Karpas-422 (cell line): Measurements from ENCODE around the gene LRRC2. TPM values are rescaled to one million over a fixed set of nuclear protein-coding genes. Genes with fewer than 3 reads are reported as not detected.

ENCODE experiments used
- DNase-seq: peaks from one replicate; pipeline ENCODE4 v3.0.0-alpha.2; 2015
- H2AFZ ChIP-seq: fragments of 200-600 bp; sonication (generic); 2 replicates; pipeline ENCODE4 v1.6.1; 2014; ENCODE audit warnings: antibody characterized with exemption, low read length, mixed read lengths
- H3K27ac ChIP-seq: fragments of 200-600 bp; sonication (generic); 2 replicates; pipeline ENCODE4 v1.5.1; 2014; ENCODE audit warnings: mild to moderate bottlenecking, low read length, moderate library complexity
- H3K27me3 ChIP-seq: fragments of 200-600 bp; sonication (generic); 2 replicates; pipeline ENCODE4 v1.6.1; 2014; ENCODE audit warnings: low read length, mixed read lengths
- H3K36me3 ChIP-seq: fragments of 200-600 bp; sonication (generic); 2 replicates; pipeline ENCODE4 v1.6.1; 2014; ENCODE audit warnings: low read length, mixed read lengths; ENCODE audit not compliant: insufficient read depth
- H3K4me1 ChIP-seq: fragments of 200-600 bp; sonication (generic); 2 replicates; pipeline ENCODE4 v1.6.1; 2014; ENCODE audit warnings: mild to moderate bottlenecking, low read length, mixed read lengths
- H3K4me2 ChIP-seq: fragments of 200-600 bp; sonication (generic); 2 replicates; pipeline ENCODE4 v1.6.1; 2014; ENCODE audit warnings: low read length, low read depth, mild to moderate bottlenecking; ENCODE audit not compliant: poor library complexity, severe bottlenecking
- H3K4me3 ChIP-seq: fragments of 200-600 bp; sonication (generic); 2 replicates; pipeline ENCODE4 v1.5.1; 2014; ENCODE audit warnings: mild to moderate bottlenecking, antibody characterized with exemption, low read length, mixed read lengths
- H3K79me2 ChIP-seq: fragments of 200-600 bp; sonication (generic); 2 replicates; pipeline ENCODE4 v1.6.1; 2014; ENCODE audit warnings: mild to moderate bottlenecking, low read length, mixed read lengths
- H3K9ac ChIP-seq: fragments of 200-600 bp; sonication (generic); 2 replicates; pipeline ENCODE4 v1.6.0; 2014; ENCODE audit warnings: low read length
- H3K9me2 ChIP-seq: fragments of 200-600 bp; sonication (generic), shearing (Covaris generic); replicated peaks from 2 replicates; pipeline ENCODE4 v1.6.0; 2014; ENCODE audit warnings: mild to moderate bottlenecking, low read length, moderate library complexity; ENCODE audit not compliant: insufficient read depth
- H3K9me3 ChIP-seq: fragments of 300-700, 200-600 bp; sonication (generic); 2 replicates; pipeline ENCODE4 v1.6.1; 2014; ENCODE audit warnings: low read length, mixed read lengths
- H4K20me1 ChIP-seq: fragments of 200-600 bp; sonication (generic); 2 replicates; pipeline ENCODE4 v1.6.1; 2014; ENCODE audit warnings: mild to moderate bottlenecking, antibody characterized with exemption, low read length, low read depth; ENCODE audit not compliant: insufficient read depth
- total RNA-seq: library from RNA; depleted of rRNA; stranded (reverse); fragments of >200 nt; shearing (Covaris generic); gene quantifications from 2 replicates; pipeline ENCODE4 v1.2.3, GENCODE V29; 2014; ENCODE audit warnings: low replicate concordance

The LRRC2 gene
- total RNA-seq, 1 experiment from 2014 or later = not detected

GRCh38 chr3:46477756-46478155 is 88.3 kb downstream of the LRRC2 start:
- DNase-seq = no peak
- H3K4me1 ChIP-seq = no peaks in the 10 kb centered on the region
- H3K4me3 ChIP-seq = no peak overlapping the region
- H4K20me1 ChIP-seq = no peaks in the 10 kb centered on the region; the same call in 1 of the 2 replicates
- H2AFZ ChIP-seq = no peak overlapping the region
- no peaks in the 10 kb centered on the region for H3K9me3 ChIP-seq
- H3K36me3 ChIP-seq = no peaks in the 10 kb centered on the region
- no peak overlapping the region for H3K4me2 ChIP-seq
- peaks cover 3% of the 10 kb centered on the region; the same call in 1 of the 2 replicates for H3K27me3 ChIP-seq
- no peak overlapping the region for H3K27ac ChIP-seq
- H3K9me2 ChIP-seq = no peaks in the 10 kb centered on the region
- H3K79me2 ChIP-seq = no peaks in the 10 kb centered on the region
- no peak overlapping the region for H3K9ac ChIP-seq

- no peaks in the 10 kb centered on the region for H3K36me3 ChIP-seq
- H3K4me1 ChIP-seq = no peaks in the 10 kb centered on the region
- DNase-seq = no peak
- H3K27ac ChIP-seq = no peak overlapping the region
- no peaks in the 10 kb centered on the region for H3K79me2 ChIP-seq
- no peaks in the 10 kb centered on the region for H3K9me2 ChIP-seq
- H3K9ac ChIP-seq = no peak overlapping the region
- no peaks in the 10 kb centered on the region for H3K9me3 ChIP-seq
- H3K4me3 ChIP-seq = no peak overlapping the region
- no peaks in the 10 kb centered on the region; the same call in 1 of the 2 replicates for H4K20me1 ChIP-seq
- H3K27me3 ChIP-seq = peaks cover 3% of the 10 kb centered on the region; the same call in 1 of the 2 replicates
- no peak overlapping the region for H2AFZ ChIP-seq
- no peak overlapping the region for H3K4me2 ChIP-seq
Observed at GRCh38 chr3:46477145-46477544, 89.0 kb downstream of the LRRC2 start.

GRCh38 chr3:46472736-46473135 is 93.4 kb downstream of the LRRC2 start:
- no peak for DNase-seq
- no peak overlapping the region for H3K27ac ChIP-seq
- no peaks in the 10 kb centered on the region for H3K36me3 ChIP-seq
- peaks cover 3% of the 10 kb centered on the region; the same call in 1 of the 2 replicates for H3K27me3 ChIP-seq
- H3K9ac ChIP-seq = no peak overlapping the region
- H2AFZ ChIP-seq = no peak overlapping the region
- H3K9me3 ChIP-seq = no peaks in the 10 kb centered on the region
- H3K4me3 ChIP-seq = no peak overlapping the region
- no peaks in the 10 kb centered on the region; the same call in 1 of the 2 replicates for H4K20me1 ChIP-seq
- no peaks in the 10 kb centered on the region for H3K79me2 ChIP-seq
- no peak overlapping the region for H3K4me2 ChIP-seq
- no peaks in the 10 kb centered on the region for H3K9me2 ChIP-seq
- no peaks in the 10 kb centered on the region for H3K4me1 ChIP-seq

GRCh38 chr3:46471371-46471914 is 94.7 kb downstream of the LRRC2 start:
- no peak for DNase-seq
- H3K4me3 ChIP-seq = no peak overlapping the region
- no peaks in the 10 kb centered on the region for H3K36me3 ChIP-seq
- no peaks in the 10 kb centered on the region for H3K9me2 ChIP-seq
- H3K4me1 ChIP-seq = no peaks in the 10 kb centered on the region
- H3K9me3 ChIP-seq = no peaks in the 10 kb centered on the region
- H3K9ac ChIP-seq = no peak overlapping the region
- peaks cover 3% of the 10 kb centered on the region; the same call in 1 of the 2 replicates for H3K27me3 ChIP-seq
- H3K79me2 ChIP-seq = no peaks in the 10 kb centered on the region
- H3K4me2 ChIP-seq = no peak overlapping the region
- no peak overlapping the region for H3K27ac ChIP-seq
- H2AFZ ChIP-seq = no peak overlapping the region
- no peaks in the 10 kb centered on the region; the same call in 1 of the 2 replicates for H4K20me1 ChIP-seq

GRCh38 chr3:46470831-46471230 is 95.3 kb downstream of the LRRC2 start:
- Histone ChIP-seq H3K79me2 (no peaks in the 10 kb centered on the region), H3K27ac (no peak overlapping the region), H3K9ac (no peak overlapping the region), H2AFZ (no peak overlapping the region), H3K27me3 (peaks cover 3% of the 10 kb centered on the region; the same call in 1 of the 2 replicates), H3K4me3 (no peak overlapping the region), H3K4me1 (no peaks in the 10 kb centered on the region), H3K9me2 (no peaks in the 10 kb centered on the region), H3K4me2 (no peak overlapping the region), H3K36me3 (no peaks in the 10 kb centered on the region), H4K20me1 (no peaks in the 10 kb centered on the region; the same call in 1 of the 2 replicates), H3K9me3 (no peaks in the 10 kb centered on the region)
- DNase-seq = no peak

GRCh38 chr3:46469680-46470357 is 96.3 kb downstream of the LRRC2 start:
- DNase-seq = no peak
- no peak overlapping the region for H3K9ac ChIP-seq
- no peaks in the 10 kb centered on the region for H3K4me1 ChIP-seq
- no peak overlapping the region for H3K4me2 ChIP-seq
- no peaks in the 10 kb centered on the region for H3K9me2 ChIP-seq
- no peak overlapping the region for H2AFZ ChIP-seq
- H3K4me3 ChIP-seq = no peak overlapping the region
- H3K27ac ChIP-seq = no peak overlapping the region
- H3K79me2 ChIP-seq = no peaks in the 10 kb centered on the region
- peaks cover 3% of the 10 kb centered on the region; the same call in 1 of the 2 replicates for H3K27me3 ChIP-seq
- H3K36me3 ChIP-seq = no peaks in the 10 kb centered on the region
- no peaks in the 10 kb centered on the region for H3K9me3 ChIP-seq
- H4K20me1 ChIP-seq = no peaks in the 10 kb centered on the region; the same call in 1 of the 2 replicates

GRCh38 chr3:46468753-46469600 is 97.1 kb downstream of the LRRC2 start:
- Histone ChIP-seq H4K20me1 (no peaks in the 10 kb centered on the region; the same call in 1 of the 2 replicates), H3K4me2 (no peak overlapping the region), H3K27ac (no peak overlapping the region), H3K4me3 (no peak overlapping the region), H3K36me3 (no peaks in the 10 kb centered on the region), H2AFZ (no peak overlapping the region), H3K79me2 (no peaks in the 10 kb centered on the region), H3K9me3 (no peaks in the 10 kb centered on the region), H3K9me2 (no peaks in the 10 kb centered on the region), H3K9ac (no peak overlapping the region), H3K4me1 (no peaks in the 10 kb centered on the region), H3K27me3 (no peaks in the 10 kb centered on the region)
- DNase-seq = no peak

GRCh38 chr3:46467562-46467961 is 98.5 kb downstream of the LRRC2 start:
- no peak for DNase-seq
- Histone ChIP-seq H3K79me2 (no peaks in the 10 kb centered on the region), H3K4me1 (no peaks in the 10 kb centered on the region), H3K4me2 (no peak overlapping the region), H3K9me2 (no peaks in the 10 kb centered on the region), H3K27ac (no peak overlapping the region), H3K9me3 (no peaks in the 10 kb centered on the region), H3K4me3 (no peak overlapping the region), H3K9ac (no peak overlapping the region), H4K20me1 (no peaks in the 10 kb centered on the region), H2AFZ (no peak overlapping the region), H3K27me3 (no peaks in the 10 kb centered on the region), H3K36me3 (no peaks in the 10 kb centered on the region)
